NT2/D1 (cell line): Measurements from ENCODE around the gene STX16.

Source experiments
- YY1 ChIP-seq: IDR thresholded peaks from 2 replicates; pipeline ENCODE4 v1.6.1; 2011; ENCODE audit not compliant: insufficient read length, insufficient read depth
- ZNF274 ChIP-seq: IDR thresholded peaks from 2 replicates; pipeline ENCODE4 v1.6.1; 2011; ENCODE audit warnings: mild to moderate bottlenecking, low read depth, low read length

GRCh38 chr20:58609026-58609425 is 42.1 kb upstream of the STX16 start:
- TF ChIP-seq ZNF274, result no peak
- TF ChIP-seq YY1, result no peak
